GM21447 (cell line): ENCODE results near the gene UPK3BL2.

Experiments used
- ATAC-seq: cut with Tn5 transposase; IDR thresholded peaks from one replicate; pipeline ENCODE4 v1.9.1; 2021; ENCODE audit not compliant: unreplicated experiment

The UPK3BL2 gene

DNA sequence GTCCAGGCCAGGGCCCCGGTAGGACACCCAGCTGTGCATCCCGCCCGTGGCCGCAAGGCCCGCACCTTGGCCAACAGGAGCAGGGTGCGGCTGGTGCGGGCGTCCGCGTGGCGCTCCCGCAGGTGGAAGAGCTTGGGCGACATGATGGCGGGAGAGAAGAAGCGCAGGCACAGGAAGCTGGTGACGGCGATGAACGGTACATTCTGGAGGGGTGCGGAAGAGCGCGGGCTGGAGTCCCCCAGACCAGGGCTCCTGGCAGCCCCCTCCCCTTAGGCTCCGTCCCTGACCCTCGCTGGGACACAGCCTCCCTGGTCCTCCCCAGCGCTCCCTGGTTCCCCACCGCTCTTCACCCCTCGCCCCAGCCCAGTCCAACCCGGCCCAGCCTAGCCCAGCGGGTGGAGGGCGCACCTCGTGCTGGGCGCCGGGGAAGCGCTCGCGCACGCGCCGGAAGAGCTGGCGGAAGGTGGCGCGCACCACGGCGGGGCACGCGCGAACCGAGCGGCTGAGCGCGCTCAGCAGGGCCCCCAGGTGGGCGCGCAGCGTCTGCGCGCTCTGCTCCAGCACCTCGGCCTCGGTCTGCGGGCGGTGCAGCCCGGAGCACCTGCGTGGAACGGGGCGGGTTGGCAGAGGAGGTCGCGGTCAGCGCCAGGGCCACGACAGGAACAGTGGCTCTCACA is 48.9 kb downstream of the UPK3BL2 start:
- ATAC-seq, result peak; percentile 54

DNA sequence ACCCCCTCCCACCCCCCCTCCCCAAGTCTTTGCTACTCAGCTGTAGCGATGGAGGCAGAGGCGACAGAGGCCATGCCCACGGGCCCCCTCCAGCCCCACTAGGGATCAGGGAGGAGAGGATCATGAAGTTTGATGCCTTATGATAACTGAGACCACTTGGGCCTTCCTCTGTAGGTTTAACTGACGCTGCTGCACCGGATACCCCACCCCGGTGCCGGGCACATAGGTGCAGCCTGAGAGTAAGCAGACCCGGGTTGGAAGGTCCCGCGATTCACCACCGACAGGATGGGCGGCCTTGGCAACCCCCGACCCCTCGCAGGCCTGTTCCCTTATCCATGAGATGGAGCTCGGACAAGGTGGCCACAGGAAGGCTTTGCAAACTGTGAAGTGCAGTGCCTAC is 49.5 kb downstream of the UPK3BL2 start:
- peak; percentile 0 for ATAC-seq

DNA sequence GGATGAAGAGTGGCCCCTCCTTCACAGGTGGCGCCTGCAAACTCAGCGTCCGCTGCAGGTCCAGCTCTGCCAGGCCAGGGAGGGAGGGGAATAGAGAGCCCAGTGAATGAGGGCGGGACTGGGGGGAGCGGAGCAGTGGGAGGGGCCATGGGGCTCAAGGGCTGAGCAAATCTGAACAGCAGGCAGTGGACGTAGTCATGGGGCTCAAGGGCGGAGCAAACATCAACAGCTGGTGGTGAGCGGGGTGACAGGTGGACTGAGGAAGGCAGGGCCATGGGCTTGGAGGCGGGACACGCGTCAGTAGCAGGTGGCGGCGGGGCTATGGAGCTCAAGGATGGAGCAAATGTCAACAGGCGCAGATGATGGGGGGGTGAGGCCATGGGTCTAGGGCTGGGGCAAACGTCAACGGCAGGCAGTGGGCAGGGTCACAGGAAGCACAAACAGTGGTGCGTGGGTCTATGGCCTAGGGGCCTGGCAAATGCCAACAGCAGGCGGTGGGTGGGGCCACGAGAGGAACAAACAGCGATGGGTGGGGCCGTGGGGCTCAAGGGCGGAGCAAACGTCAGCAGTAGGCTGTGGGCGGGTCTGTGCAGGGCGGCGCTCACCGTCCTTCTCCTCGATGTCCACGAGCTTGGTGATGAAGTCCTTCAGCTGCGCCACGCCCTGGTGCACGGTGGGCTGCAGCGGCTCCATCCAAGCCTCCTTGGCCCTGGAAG is 50.1 kb downstream of the UPK3BL2 start:
- peak; percentile 40 for ATAC-seq

DNA sequence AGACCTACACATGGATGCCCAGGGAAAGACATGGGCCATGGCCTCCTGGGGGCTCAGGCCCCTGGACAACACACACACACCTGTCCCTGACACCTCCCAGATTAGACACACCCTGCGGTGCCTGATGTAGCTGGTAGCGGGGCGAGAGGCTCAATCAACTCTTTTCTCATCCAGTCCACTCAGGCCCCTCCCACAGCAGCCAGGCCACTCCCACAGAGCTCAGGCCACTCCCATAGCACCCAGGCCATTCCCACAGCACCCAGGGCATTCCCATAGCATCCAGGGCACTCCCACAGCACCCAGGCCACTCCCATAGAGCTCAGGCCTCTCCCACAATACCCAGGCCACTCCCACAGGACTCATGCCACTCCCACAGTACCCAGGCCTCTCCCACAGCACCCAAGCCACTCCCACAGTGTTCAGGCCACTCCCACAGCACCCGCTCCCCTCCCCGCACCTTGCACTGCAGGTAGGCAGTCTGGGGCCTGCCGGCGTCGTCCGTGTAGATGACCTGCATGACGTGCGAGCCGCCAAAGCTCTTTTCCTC is 52.9 kb downstream of the UPK3BL2 start:
- ATAC-seq, result peak; percentile 51
